NCI-H524 treated with DMSO at 0.1 percent for 48 hours (cell line): ENCODE data around the gene SLC9A9.

ENCODE experiments used
- DNase-seq: peaks from one replicate; lab custom pipeline; 2025; lab: John Stamatoyannopoulos, UW

The SLC9A9 gene

GRCh38 chr3:143414571-143415253 is 433.6 kb downstream of the SLC9A9 start:
- no peak for DNase-seq

GRCh38 chr3:143413372-143413771 is 434.9 kb downstream of the SLC9A9 start:
- DNase-seq = no peak

GRCh38 chr3:143412084-143412483 is 436.2 kb downstream of the SLC9A9 start:
- no peak for DNase-seq

- no peak for DNase-seq
These were observed 438.0 kb downstream of the SLC9A9 start for GRCh38 chr3:143410259-143410658.

DNA sequence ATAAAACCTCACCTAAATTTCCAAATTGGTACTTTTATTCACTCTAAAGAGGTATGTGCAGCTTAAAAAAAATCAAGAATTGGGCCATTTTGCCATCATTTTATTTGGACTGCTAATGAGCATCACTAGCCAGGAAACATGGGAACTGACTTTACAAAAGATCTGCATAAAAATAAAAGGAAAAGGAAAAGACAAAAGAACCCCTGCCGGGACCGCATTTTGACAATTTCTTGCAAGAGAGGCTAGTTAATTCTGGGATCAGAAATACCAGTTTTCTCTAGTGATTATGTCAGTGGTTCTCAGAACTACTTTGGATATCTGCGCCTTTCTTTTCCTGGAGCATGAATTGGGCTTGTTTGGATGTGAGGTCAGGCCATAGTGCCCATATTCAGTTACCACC is 439.5 kb downstream of the SLC9A9 start:
- DNase-seq = no peak

GRCh38 chr3:143402602-143403001 is 445.7 kb downstream of the SLC9A9 start:
- no peak for DNase-seq

DNA sequence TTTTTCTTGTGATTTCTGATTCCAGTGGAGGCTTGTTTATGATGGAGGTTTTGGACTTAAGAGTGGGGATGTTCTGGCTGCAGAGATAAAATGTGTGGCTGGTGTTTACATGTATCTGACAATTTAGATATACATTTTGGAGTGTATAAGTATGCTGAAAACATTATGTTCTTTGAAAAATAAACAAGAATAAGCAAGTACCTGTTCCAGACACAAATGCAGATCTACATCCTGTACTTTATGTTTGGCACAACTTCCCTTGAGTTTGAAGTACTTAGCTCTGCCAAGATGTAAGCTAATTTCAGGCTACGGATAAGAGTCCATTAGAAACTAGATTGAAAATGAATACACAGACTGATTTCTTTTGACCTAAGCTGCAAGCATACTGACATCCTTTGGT is 451.5 kb downstream of the SLC9A9 start:
- peak; percentile 12 for DNase-seq

GRCh38 chr3:143389388-143389787 is 458.9 kb downstream of the SLC9A9 start:
- no peak for DNase-seq

GRCh38 chr3:143387425-143387824 is 460.8 kb downstream of the SLC9A9 start:
- DNase-seq = no peak

DNA sequence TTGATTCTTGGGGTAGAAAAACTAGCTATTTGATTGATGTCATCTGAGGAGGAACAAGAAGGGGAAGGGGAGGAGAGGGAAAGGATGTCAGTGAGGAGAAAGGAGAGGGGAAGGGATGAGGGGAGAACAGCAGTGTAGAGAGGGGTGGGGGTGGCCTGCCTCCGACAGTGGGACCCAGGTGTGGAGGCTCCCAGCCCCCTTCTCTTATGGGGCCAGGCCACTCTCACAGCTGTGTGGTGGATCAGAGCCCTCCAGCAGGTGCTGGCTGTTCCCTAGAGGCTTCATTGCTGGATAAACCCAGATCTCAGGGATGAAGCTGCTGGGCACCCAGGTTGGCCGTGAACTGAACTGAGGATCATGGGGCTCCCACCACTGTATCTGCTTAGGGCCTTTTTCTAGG is 464.2 kb downstream of the SLC9A9 start:
- no peak for DNase-seq

DNA sequence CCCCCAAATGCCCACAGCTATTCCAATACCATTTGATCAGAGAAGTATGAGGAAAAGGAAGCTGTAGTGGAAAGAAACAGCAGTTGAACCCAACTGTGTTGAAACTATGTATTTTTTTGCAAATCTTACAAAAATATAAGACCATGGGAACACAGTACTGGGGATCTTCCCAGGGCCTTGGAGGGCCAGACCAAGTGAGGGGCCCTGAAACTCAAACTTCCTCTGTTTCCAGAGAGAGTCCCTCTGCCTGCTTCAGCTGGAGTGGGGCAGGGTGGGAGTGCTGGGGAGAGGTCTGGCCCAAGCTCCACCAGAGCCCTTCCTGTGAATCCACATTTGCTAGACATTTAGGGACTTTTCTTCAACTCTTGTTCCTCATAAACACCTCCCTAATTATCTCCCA is 464.8 kb downstream of the SLC9A9 start:
- no peak for DNase-seq

GRCh38 chr3:143382816-143383215 is 465.5 kb downstream of the SLC9A9 start:
- DNase-seq = no peak

DNA sequence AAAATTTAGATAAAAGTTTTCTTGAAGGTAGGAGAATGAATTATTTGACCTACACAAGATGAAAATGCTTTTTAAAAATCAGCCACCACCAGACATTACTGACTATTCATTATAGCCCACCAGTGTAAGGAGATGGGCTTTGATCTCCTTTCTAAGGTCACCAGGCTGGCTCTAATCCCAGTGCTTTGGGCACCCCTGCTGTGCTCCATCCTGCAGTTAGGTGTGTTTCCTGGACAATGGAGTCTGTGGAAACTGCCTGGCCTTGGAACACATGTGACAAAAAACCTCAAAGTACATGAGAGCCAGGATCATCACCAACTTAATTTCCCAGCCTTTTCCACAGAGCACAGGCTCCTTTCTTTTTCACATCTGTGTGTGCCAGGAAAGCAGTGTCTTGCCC is 467.8 kb downstream of the SLC9A9 start:
- no peak for DNase-seq

DNA sequence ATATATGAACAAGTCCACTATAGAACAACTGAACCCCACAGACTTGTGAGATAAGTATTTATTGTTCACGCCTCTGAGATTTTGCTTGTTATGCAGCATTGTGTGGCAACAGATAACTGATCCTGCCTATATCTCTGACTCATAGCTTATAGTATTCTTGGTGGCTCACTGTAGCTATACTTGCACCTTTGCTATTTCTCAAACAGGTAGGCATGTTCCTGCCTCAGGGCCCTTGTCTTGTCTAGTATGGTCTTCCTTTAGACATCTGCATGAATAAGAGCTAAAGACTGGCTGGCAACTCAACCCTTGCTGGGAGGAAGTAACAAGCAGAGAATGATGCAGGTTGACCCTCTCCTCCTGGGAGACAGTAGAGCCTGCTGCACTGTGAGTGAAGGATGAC is 472.6 kb downstream of the SLC9A9 start:
- DNase-seq = no peak

DNA sequence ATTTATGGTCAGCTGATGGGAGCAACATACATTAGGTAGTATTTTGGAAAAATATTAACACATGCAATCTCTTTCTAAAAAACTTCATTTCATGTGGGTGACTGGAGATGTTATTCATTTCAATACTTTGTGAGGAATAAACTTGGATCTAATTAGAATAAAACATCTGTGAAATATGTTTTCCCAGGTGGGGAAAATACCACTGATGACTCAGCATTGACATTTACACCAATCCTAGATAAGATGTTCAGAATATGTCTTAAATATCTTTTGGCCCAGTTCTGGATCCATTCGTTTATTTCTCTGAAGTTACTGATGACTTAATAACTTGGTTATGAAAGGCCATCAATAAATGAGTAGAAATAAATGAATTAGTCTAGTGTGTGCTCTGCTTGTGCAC is 481.1 kb downstream of the SLC9A9 start:
- no peak for DNase-seq

- no peak for DNase-seq
These were observed 481.6 kb downstream of the SLC9A9 start for GRCh38 chr3:143366672-143367071.

DNA sequence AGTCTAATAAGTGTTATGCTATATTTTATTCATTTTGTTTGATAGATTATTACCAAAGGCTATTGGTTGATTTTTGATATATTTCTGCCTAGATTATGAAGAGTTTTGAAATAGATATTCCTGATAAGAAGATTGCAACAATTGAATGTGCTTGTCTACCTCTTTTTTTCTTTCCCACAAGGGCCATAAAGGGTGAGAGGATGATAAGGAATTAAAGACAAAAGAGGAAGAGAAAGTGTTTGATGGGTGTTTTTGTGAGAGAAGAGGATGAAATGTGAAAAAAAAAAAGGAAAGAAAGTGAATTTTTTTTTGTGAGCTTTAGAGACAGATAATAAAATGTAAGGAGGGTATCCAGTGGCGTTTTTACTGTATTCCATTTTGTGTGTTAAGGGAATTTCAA is 484.3 kb downstream of the SLC9A9 start:
- DNase-seq = no peak

- DNase-seq = no peak
These were observed 485.0 kb downstream of the SLC9A9 start for GRCh38 chr3:143363276-143363675.

- no peak for DNase-seq
These were observed 485.9 kb downstream of the SLC9A9 start for GRCh38 chr3:143362115-143362991.

DNA sequence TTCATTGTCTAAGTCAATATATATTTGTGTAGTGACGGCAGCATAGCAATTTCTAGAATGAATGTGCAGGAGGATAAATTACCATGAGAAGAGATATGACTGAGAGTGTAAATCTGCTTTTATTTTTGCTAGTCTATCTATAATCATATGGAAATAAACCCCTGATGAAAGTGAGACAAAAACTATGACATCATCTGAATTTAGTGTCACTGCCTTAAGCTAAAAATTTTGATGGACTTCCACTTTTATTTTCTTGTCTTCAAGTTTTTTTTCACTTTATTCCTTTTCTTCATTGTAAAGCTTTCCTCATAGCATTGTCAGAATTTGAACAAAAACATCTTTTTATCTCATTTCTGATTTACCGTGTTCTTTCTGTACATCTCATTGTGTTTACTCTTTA is 486.7 kb downstream of the SLC9A9 start:
- DNase-seq = no peak

GRCh38 chr3:143360244-143360643 is 488.0 kb downstream of the SLC9A9 start:
- DNase-seq = no peak

- DNase-seq = no peak
These were observed 489.3 kb downstream of the SLC9A9 start for GRCh38 chr3:143358793-143359491.
